GM23248 (cell line): ENCODE measurements around the gene TPK1.

ENCODE experiments used
- EZH2 ChIP-seq: fragments of 200-600 bp; sonication (generic); IDR thresholded peaks from 2 replicates; pipeline ENCODE4 v1.6.1; 2018; ENCODE audit warnings: antibody characterized with exemption, mild to moderate bottlenecking; ENCODE audit not compliant: insufficient read depth, poor library complexity, severe bottlenecking
- EZH2phosphoT487 ChIP-seq: fragments of 200-600 bp; sonication (generic); IDR thresholded peaks from 2 replicates; pipeline ENCODE4 v1.6.1; 2018; ENCODE audit warnings: antibody characterized with exemption, moderate library complexity, mild to moderate bottlenecking, low read depth; ENCODE audit not compliant: insufficient read depth

GRCh38 chr7:144763291-144763690 lies 72.6 kb downstream of the TPK1 start:
- no peak for TF ChIP-seq EZH2
- no peak for TF ChIP-seq EZH2phosphoT487
